ENCODE measurements around the gene OPCML. TPM values are rescaled to one million over a fixed set of nuclear protein-coding genes. Genes with fewer than 3 reads are reported as not detected.

Gene OPCML
- total and polyA plus RNA-seq, 2 of the 13 experiments (the other 11 are each of a cell fraction or from before 2014, with no cell fraction given): not detected

DNA sequence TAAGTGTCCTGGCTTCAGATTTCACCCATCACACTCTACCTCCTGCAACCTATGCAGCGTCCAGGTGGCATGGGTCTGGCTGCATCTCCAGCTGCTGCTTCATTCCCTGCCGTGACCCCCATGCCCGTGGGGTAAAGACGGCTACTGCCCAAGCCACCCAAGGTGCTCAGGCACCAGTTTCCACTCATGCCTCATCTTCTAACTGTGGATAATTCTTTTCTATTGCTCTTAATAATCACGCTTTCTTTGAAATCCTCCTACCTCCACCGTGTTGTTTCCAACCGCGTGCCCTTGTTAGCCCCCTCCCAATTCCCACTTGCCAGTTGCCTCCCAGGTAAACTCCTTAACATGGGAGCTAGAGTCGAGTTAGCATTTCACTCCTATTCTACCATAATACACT lies 738.5 kb downstream of the OPCML start (continued):
- TF ChIP-seq ZSCAN25 (CRISPR knock-in tag; IDR thresholded peaks at IDR 0.05) (no peak), ZBTB8A (CRISPR knock-in tag; IDR thresholded peaks at IDR 0.05; ENCODE audit: borderline replicate concordance, low read depth) (no peak), ZNF737 (CRISPR knock-in tag; IDR thresholded peaks at IDR 0.05; ENCODE audit: borderline replicate concordance) (no peak), TRIM24 (CRISPR knock-in tag; IDR thresholded peaks at IDR 0.05) (no peak), KDM4B (CRISPR knock-in tag; IDR thresholded peaks at IDR 0.05) (no peak)
- TF ChIP-seq, protein P1, sequence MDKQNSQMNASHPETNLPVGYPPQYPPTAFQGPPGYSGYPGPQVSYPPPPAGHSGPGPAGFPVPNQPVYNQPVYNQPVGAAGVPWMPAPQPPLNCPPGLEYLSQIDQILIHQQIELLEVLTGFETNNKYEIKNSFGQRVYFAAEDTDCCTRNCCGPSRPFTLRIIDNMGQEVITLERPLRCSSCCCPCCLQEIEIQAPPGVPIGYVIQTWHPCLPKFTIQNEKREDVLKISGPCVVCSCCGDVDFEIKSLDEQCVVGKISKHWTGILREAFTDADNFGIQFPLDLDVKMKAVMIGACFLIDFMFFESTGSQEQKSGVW (CRISPR knock-in tag; IDR thresholded peaks at IDR 0.05; ENCODE audit: borderline replicate concordance): no peak

DNA sequence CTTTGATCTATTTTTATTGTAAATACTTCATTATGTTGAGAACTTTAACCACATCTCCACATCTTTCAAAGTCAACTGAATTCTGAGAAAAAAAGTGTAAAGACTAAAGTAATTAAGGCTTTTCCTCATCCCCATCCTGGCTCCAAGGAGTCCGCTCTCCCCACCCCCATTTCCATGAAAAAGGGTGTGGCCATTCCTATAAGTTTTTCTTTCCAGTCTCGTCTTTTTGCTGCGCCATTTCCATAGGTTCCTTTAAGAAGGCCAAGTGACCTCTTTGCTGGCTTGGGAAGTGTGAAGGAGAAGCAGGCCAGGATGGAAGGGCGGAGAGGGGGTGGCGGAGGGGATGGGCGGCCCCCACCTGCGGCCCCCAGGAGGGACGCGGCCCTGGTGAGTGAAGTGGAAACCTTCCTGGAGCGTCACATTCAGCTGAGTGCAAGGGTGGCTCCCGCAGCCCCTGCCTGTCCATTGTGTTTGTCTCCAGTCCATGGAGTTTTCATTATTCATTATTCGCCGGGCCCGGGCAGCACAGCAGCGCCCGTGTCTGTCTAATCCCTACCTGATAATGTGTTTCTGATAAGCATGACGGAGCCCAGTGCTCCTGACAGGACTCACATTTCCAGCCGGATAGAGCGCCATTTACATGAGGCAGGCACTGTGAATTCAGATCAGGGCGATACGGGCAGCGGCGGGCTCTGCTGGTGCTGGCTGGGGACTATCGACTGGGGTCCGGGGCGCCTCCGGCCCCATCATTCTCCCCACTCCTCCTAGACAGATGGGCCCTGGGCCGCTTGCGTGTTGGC lies 739.8 kb downstream of the OPCML start:
- Histone ChIP-seq H3K4me2 (ENCODE audit: low read depth, low read length) (no peak overlapping the region), H2AFZ (ENCODE audit: low read length) (no peak overlapping the region), H3K9ac (ENCODE audit: insufficient read depth, low read depth, low read length) (no peak overlapping the region), H3K79me2 (ENCODE audit: insufficient read depth, low read length) (no peaks in the 10 kb centered on the region), H3K27me3 (ENCODE audit: control insufficient read depth in 1 of 2, insufficient read depth in 2 of 2, low read length in 2 of 2) (no peaks in the 10 kb centered on the region; a peak in 2 of 5 replicates), H3K36me3 (replicated peaks in 1 of 2; ENCODE audit: control insufficient read depth in 1 of 2, insufficient read depth in 2 of 2, low read length in 2 of 2) (no peaks in the 10 kb centered on the region), H3K4me1 (ENCODE audit: insufficient read depth, low read length) (no peaks in the 10 kb centered on the region), H3K9me3 (ENCODE audit: low read length) (no peaks in the 10 kb centered on the region; the same call in 1 of the 2 replicates), H3K4me3 (replicated peaks in 1 of 3; ENCODE audit: insufficient read depth in 1 of 3, low read depth in 2 of 3, low read length in 3 of 3) (no peak overlapping the region), H4K20me1 (ENCODE audit: insufficient read depth, low read length) (no peaks in the 10 kb centered on the region), H3K27ac (ENCODE audit: extremely low read length, insufficient read depth, low read length) (no peak overlapping the region)
- WGBS (ENCODE audit: low lambda C conversion rate): 36% methylated on average over 10 of the region's 29 CpGs
- intact Hi-C loops (cut with micrococcal nuclease; ENCODE audit: unreplicated experiment): no loop called here
- ChIA-PET POLR2A (no interaction called here), CTCF (ENCODE audit: low intra/inter-chr PET ratio, low total read pairs) (no interaction called here)
- ATAC-seq (no peak), DNase-seq (ENCODE audit: low spot score) (no peak), FAIRE-seq (no peak)
- no peak for TF ChIP-seq ZNF101 (CRISPR knock-in tag; IDR thresholded peaks at IDR 0.05; ENCODE audit: borderline replicate concordance, low read depth)
- TF ChIP-seq, protein P2, sequence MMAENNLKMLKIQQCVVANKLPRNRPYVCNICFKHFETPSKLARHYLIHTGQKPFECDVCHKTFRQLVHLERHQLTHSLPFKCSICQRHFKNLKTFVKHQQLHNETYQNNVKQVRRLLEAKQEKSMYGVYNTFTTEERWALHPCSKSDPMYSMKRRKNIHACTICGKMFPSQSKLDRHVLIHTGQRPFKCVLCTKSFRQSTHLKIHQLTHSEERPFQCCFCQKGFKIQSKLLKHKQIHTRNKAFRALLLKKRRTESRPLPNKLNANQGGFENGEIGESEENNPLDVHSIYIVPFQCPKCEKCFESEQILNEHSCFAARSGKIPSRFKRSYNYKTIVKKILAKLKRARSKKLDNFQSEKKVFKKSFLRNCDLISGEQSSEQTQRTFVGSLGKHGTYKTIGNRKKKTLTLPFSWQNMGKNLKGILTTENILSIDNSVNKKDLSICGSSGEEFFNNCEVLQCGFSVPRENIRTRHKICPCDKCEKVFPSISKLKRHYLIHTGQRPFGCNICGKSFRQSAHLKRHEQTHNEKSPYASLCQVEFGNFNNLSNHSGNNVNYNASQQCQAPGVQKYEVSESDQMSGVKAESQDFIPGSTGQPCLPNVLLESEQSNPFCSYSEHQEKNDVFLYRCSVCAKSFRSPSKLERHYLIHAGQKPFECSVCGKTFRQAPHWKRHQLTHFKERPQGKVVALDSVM (CRISPR knock-in tag; IDR thresholded peaks at IDR 0.05): no peak
- no peak for TF ChIP-seq ELF4 (CRISPR knock-in tag; IDR thresholded peaks at IDR 0.05; ENCODE audit: borderline replicate concordance)
- TF ChIP-seq, protein P3, sequence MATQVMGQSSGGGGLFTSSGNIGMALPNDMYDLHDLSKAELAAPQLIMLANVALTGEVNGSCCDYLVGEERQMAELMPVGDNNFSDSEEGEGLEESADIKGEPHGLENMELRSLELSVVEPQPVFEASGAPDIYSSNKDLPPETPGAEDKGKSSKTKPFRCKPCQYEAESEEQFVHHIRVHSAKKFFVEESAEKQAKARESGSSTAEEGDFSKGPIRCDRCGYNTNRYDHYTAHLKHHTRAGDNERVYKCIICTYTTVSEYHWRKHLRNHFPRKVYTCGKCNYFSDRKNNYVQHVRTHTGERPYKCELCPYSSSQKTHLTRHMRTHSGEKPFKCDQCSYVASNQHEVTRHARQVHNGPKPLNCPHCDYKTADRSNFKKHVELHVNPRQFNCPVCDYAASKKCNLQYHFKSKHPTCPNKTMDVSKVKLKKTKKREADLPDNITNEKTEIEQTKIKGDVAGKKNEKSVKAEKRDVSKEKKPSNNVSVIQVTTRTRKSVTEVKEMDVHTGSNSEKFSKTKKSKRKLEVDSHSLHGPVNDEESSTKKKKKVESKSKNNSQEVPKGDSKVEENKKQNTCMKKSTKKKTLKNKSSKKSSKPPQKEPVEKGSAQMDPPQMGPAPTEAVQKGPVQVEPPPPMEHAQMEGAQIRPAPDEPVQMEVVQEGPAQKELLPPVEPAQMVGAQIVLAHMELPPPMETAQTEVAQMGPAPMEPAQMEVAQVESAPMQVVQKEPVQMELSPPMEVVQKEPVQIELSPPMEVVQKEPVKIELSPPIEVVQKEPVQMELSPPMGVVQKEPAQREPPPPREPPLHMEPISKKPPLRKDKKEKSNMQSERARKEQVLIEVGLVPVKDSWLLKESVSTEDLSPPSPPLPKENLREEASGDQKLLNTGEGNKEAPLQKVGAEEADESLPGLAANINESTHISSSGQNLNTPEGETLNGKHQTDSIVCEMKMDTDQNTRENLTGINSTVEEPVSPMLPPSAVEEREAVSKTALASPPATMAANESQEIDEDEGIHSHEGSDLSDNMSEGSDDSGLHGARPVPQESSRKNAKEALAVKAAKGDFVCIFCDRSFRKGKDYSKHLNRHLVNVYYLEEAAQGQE (IDR thresholded peaks at IDR 0.05; ENCODE audit: borderline replicate concordance in 1 of 2, low read depth in 1 of 2, low read length in 2 of 2): no peak
- TF ChIP-seq, protein P4, sequence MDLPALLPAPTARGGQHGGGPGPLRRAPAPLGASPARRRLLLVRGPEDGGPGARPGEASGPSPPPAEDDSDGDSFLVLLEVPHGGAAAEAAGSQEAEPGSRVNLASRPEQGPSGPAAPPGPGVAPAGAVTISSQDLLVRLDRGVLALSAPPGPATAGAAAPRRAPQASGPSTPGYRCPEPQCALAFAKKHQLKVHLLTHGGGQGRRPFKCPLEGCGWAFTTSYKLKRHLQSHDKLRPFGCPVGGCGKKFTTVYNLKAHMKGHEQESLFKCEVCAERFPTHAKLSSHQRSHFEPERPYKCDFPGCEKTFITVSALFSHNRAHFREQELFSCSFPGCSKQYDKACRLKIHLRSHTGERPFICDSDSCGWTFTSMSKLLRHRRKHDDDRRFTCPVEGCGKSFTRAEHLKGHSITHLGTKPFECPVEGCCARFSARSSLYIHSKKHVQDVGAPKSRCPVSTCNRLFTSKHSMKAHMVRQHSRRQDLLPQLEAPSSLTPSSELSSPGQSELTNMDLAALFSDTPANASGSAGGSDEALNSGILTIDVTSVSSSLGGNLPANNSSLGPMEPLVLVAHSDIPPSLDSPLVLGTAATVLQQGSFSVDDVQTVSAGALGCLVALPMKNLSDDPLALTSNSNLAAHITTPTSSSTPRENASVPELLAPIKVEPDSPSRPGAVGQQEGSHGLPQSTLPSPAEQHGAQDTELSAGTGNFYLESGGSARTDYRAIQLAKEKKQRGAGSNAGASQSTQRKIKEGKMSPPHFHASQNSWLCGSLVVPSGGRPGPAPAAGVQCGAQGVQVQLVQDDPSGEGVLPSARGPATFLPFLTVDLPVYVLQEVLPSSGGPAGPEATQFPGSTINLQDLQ (CRISPR knock-in tag; IDR thresholded peaks at IDR 0.05): no peak
- no TSS peak for BruUV-seq (replicated peaks)
- in situ Hi-C loops (cut with HindIII; ENCODE audit: extremely low pct_ligation_motif_present, low pct_unique_long_range_greater_than_20kb): no loop called here

All from HepG2 (cell line).